HepG2 (cell line): ENCODE measurements around the gene ANKRD10. TPM values are rescaled to one million over a fixed set of nuclear protein-coding genes. Genes with fewer than 3 reads are reported as not detected.

Experiments
- ATAC-seq: fragments of 200-7000 bp; cut with Tn5 transposase; 3 replicates; pipeline ENCODE4 v1.9.1; 2020; ENCODE audit warnings: mild to moderate bottlenecking, moderate library complexity
- BruUV-seq: library from RNA; stranded (reverse); fragments of 400-500 nt; replicated peaks from 2 replicates; lab custom pipeline; 2021; lab: Mats Ljungman, UMichigan
- CTCF ChIA-PET: fragments of 300-600 bp; formaldehyde crosslinking; extraction: SDS; loops from one replicate; lab custom pipeline; 2021; ENCODE audit warnings: low total read pairs, inconsistent platforms, low intra/inter-chr PET ratio; lab: Yijun Ruan, JAX
- POLR2A ChIA-PET: fragments of 350-600 bp; sonication (Branson Sonifier 250); formaldehyde crosslinking; loops from one replicate; lab custom pipeline; 2020; ENCODE audit warnings: antibody characterized with exemption, inconsistent platforms; lab: Yijun Ruan, JAX
- DNase-seq: peaks from one replicate; pipeline ENCODE4 v3.0.0-alpha.2; 2015; ENCODE audit warnings: low spot score
- FAIRE-seq: peaks from 3 replicates; lab custom pipeline; 2011; peaks lifted over from hg19 to GRCh38; lab: Jason Lieb, UNC
- H2AFZ ChIP-seq: one replicate; pipeline ENCODE4 v1.6.1; 2011; ENCODE audit warnings: low read length, inconsistent platforms
- H3K27ac ChIP-seq: fragments of 300-600 bp; 3 replicates; pipeline ENCODE4 v1.8.0; 2011; ENCODE audit warnings: mixed run types, mild to moderate bottlenecking, mixed read lengths, low read length, inconsistent platforms; ENCODE audit not compliant: insufficient read depth; ENCODE audit errors: extremely low read length
- H3K27me3 ChIP-seq, 2 experiments: fragments of 200-600 bp in 1 of 2; 2 replicates in 1 of 2; 3 replicates in 1 of 2; pipeline versions ENCODE4 v1.6.0 to v1.8.0; 2011; ENCODE audit warnings: low read length in 2 of 2, mild to moderate bottlenecking in 2 of 2, moderate library complexity in 2 of 2, inconsistent platforms in 1 of 2; ENCODE audit not compliant: insufficient read depth in 2 of 2, control insufficient read depth in 1 of 2
- H3K36me3 ChIP-seq, 2 experiments: fragments of 200-600 bp in 1 of 2; replicated peaks in 1 of 2; 2 replicates in 1 of 2; 3 replicates in 1 of 2; pipeline versions ENCODE4 v1.5.1 to v1.8.0; 2011; ENCODE audit warnings: low read length in 2 of 2, inconsistent platforms in 1 of 2; ENCODE audit not compliant: insufficient read depth in 2 of 2, control insufficient read depth in 1 of 2
- H3K4me1 ChIP-seq: 2 replicates; pipeline ENCODE4 v1.5.1; 2012; ENCODE audit warnings: low read length, inconsistent platforms; ENCODE audit not compliant: insufficient read depth
- H3K4me2 ChIP-seq: 2 replicates; pipeline ENCODE4 v1.6.0; 2011; ENCODE audit warnings: low read depth, low read length, inconsistent platforms
- H3K4me3 ChIP-seq, 3 experiments: fragments of 200-600 bp in 1 of 3; sonication (generic), shearing (Covaris generic) in 1 of 3; replicated peaks in 1 of 3; 2 replicates each; pipeline ENCODE4 v1.5.1; 2011 to 2016; ENCODE audit warnings: low read length in 3 of 3, inconsistent platforms in 2 of 3, low read depth in 2 of 3, mild to moderate bottlenecking in 2 of 3, control low read depth in 1 of 3, mixed read lengths in 1 of 3; ENCODE audit not compliant: insufficient read depth in 1 of 3
- H3K79me2 ChIP-seq: one replicate; pipeline ENCODE4 v1.6.1; 2011; ENCODE audit warnings: low read length, inconsistent platforms; ENCODE audit not compliant: insufficient read depth
- H3K9ac ChIP-seq: 2 replicates; pipeline ENCODE4 v1.6.0; 2011; ENCODE audit warnings: mild to moderate bottlenecking, low read depth, low read length, inconsistent platforms; ENCODE audit not compliant: insufficient read depth
- H3K9me3 ChIP-seq: 2 replicates; pipeline ENCODE4 v1.5.1; 2012; ENCODE audit warnings: mild to moderate bottlenecking, low read length
- H4K20me1 ChIP-seq: 2 replicates; pipeline ENCODE4 v1.6.0; 2011; ENCODE audit warnings: inconsistent platforms, mild to moderate bottlenecking, low read length, moderate library complexity; ENCODE audit not compliant: insufficient read depth
- ATF1 ChIP-seq: IDR thresholded peaks from 2 replicates; pipeline ENCODE4 v1.6.1; 2016; ENCODE audit warnings: mild to moderate bottlenecking, control low read depth
- KDM2A ChIP-seq: sonication (generic); formaldehyde crosslinking; IDR thresholded peaks from 2 replicates; pipeline ENCODE4 v1.4.0; 2020; ENCODE audit warnings: low read depth, missing genetic modification reagents, borderline replicate concordance
- MZF1 ChIP-seq: sonication (generic); formaldehyde crosslinking; IDR thresholded peaks from 2 replicates; pipeline ENCODE4 v1.8.1; 2023; ENCODE audit warnings: mild to moderate bottlenecking, missing genetic modification reagents, borderline replicate concordance
- RBM22 ChIP-seq: fragments of 200-400 bp; formaldehyde crosslinking; optimal IDR thresholded peaks from 2 replicates; pipeline ENCODE3; 2017; ENCODE audit warnings: mild to moderate bottlenecking, low read length, moderate library complexity
- WGBS: methylation state at CpG from one replicate; pipeline ENCODE4 v1.1.6; 2017; ENCODE audit warnings: low lambda C conversion rate; 5-methylcytosine and 5-hydroxymethylcytosine counted together
- in situ Hi-C: cut with HindIII; loops from 2 replicates; pipeline ENCODE4 v1.10.0; 2017; ENCODE audit warnings: low pct_unique_long_range_greater_than_20kb; ENCODE audit not compliant: extremely low pct_ligation_motif_present
- intact Hi-C: fragments of 100-400 bp; cut with micrococcal nuclease; formaldehyde crosslinking; loops from one replicate; pipeline ENCODE4 v1.10.0; 2022; ENCODE audit not compliant: unreplicated experiment
- polyA plus RNA-seq, 8 experiments: library from polyadenylated mRNA; depleted of rRNA in 3 of 8; stranded (reverse) in 7 of 8; unstranded in 1 of 8; fragments of >200 nt; fragmentation: Illumina TruSeq in 4 of 8; extraction: Trizol in 4 of 8; gene quantifications; 2 replicates each; pipeline versions ENCODE4 v1.2.1 to v1.2.3, GENCODE V29; 2011 to 2016; ENCODE audit warnings: low read depth in 4 of 8, missing spikeins in 1 of 8, mixed read lengths in 1 of 8; ENCODE audit not compliant: insufficient read depth in 1 of 8
- total RNA-seq, 5 experiments: library from RNA; depleted of rRNA; stranded (reverse); fragments of >200 nt; fragmentation: Illumina TruSeq; extraction: Trizol; gene quantifications; 2 replicates each; pipeline ENCODE4 v1.2.3, GENCODE V29; 2016; ENCODE audit warnings: low read depth in 1 of 5

Gene ANKRD10
- total and polyA plus RNA-seq, 2 of the 13 experiments (the other 11 are each of a cell fraction or from before 2014, with no cell fraction given): 108 to 115 TPM

- ATAC-seq: peak; percentile 53
- TF ChIP-seq MZF1 (CRISPR knock-in tag): no peak
- TF ChIP-seq RBM22: peak; percentile 91
- 0 out of 2 replicates have a peak, but pooled peaks have one; percentile 13 for TF ChIP-seq KDM2A
- no peaks in the 10 kb centered on the region for H4K20me1 ChIP-seq
- H3K36me3 ChIP-seq: 0 out of 5 replicates have a peak, but pooled peaks cover 0 to 2% of the 10 kb centered on the region in 2 experiments
- no peak for DNase-seq
- in situ Hi-C loops (no loop called here), intact Hi-C loops (no loop called here)
- no peak overlapping the region for H3K9ac ChIP-seq
- H3K27me3 ChIP-seq: no peaks in the 10 kb centered on the region
- CTCF ChIA-PET: no interaction called here
- no peaks in the 10 kb centered on the region for H3K9me3 ChIP-seq
- no TSS peak for BruUV-seq
- H3K4me3 ChIP-seq: no peak overlapping the region
- H3K4me2 ChIP-seq: no peak overlapping the region
- H3K79me2 ChIP-seq: no peaks in the 10 kb centered on the region
- H3K27ac ChIP-seq: no peak overlapping the region
- WGBS: 66% methylated on average over 4 of the region's 5 CpGs
- no peaks in the 10 kb centered on the region for H3K4me1 ChIP-seq
- no peak overlapping the region for H2AFZ ChIP-seq
- POLR2A ChIA-PET: interaction anchor here (1.5 kb wide), 1 partner anchor 28 kb away, joined by 4 read pairs; the partner anchor contains the start of gene ANKRD10
- no peak for FAIRE-seq
These were observed 27.8 kb downstream of the ANKRD10 start for GRCh38 chr13:110886870-110887596.

- Histone ChIP-seq H2AFZ (no peak overlapping the region), H3K27me3 (no peaks in the 10 kb centered on the region), H3K4me3 (no peak overlapping the region), H3K4me2 (no peak overlapping the region), H3K27ac (no peak overlapping the region), H3K79me2 (no peaks in the 10 kb centered on the region), H3K36me3 (peaks cover 0 to 5% of the 10 kb centered on the region in 2 experiments; a peak in 1 of 5 replicates), H3K9me3 (no peaks in the 10 kb centered on the region), H3K4me1 (no peaks in the 10 kb centered on the region), H3K9ac (no peak overlapping the region), H4K20me1 (no peaks in the 10 kb centered on the region)
- DNase-seq (no peak), FAIRE-seq (no peak), ATAC-seq (peak; percentile 73)
- CTCF ChIA-PET: no interaction called here
- TF ChIP-seq ATF1: no peak
- peak; percentile 73 for TF ChIP-seq RBM22
- no TSS peak for BruUV-seq
- 81% methylated on average over 8 of the region's 8 CpGs for WGBS
- intact Hi-C loops (no loop called here), in situ Hi-C loops (no loop called here)
- POLR2A ChIA-PET: interaction anchor here (1.5 kb wide), 1 partner anchor 29 kb away, joined by 4 read pairs; the partner anchor contains the start of gene ANKRD10
These were observed 28.7 kb downstream of the ANKRD10 start for GRCh38 chr13:110885966-110886869.
